ENCODE results near the gene IZUMO4.

DNA sequence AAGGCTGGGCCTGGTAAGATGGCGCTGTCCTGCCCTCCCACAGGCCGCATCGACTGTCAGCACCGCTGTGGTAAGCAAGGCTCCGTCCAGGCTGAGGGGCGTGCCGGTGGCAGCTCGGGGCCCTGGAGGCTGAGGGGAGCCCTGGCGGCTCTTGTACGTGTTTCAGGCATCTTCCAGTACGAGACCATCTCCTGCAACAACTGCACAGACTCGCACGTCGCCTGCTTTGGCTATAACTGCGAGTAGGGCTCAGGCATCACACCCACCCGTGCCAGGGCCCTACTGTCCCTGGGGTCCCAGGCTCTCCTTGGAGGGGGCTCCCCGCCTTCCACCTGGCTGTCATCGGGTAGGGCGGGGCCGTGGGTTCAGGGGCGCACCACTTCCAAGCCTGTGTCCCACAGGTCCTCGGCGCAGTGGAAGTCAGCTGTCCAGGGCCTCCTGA lies 1.2 kb downstream of the IZUMO4 start:
- TF ChIP-seq, protein P1, sequence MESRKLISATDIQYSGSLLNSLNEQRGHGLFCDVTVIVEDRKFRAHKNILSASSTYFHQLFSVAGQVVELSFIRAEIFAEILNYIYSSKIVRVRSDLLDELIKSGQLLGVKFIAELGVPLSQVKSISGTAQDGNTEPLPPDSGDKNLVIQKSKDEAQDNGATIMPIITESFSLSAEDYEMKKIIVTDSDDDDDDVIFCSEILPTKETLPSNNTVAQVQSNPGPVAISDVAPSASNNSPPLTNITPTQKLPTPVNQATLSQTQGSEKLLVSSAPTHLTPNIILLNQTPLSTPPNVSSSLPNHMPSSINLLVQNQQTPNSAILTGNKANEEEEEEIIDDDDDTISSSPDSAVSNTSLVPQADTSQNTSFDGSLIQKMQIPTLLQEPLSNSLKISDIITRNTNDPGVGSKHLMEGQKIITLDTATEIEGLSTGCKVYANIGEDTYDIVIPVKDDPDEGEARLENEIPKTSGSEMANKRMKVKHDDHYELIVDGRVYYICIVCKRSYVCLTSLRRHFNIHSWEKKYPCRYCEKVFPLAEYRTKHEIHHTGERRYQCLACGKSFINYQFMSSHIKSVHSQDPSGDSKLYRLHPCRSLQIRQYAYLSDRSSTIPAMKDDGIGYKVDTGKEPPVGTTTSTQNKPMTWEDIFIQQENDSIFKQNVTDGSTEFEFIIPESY (IDR thresholded peaks at IDR 0.05) = no peak
- TF ChIP-seq GABPA (IDR thresholded peaks at IDR 0.05 in 1 of 2, conservative IDR thresholded peaks at IDR 0.05 in 1 of 2) (no peak), NR2F2 (IDR thresholded peaks at IDR 0.05) (no peak), YY1 (IDR thresholded peaks at IDR 0.05) (no peak), SP1 (IDR thresholded peaks at IDR 0.05) (no peak), FOXA1 (IDR thresholded peaks at IDR 0.05) (no peak), RAD21 (IDR thresholded peaks at IDR 0.05) (no peak), EGR1 (IDR thresholded peaks at IDR 0.05; ENCODE audit: low read depth in 2 of 2) (no peak), TAF1 (conservative IDR thresholded peaks at IDR 0.05) (no peak)
- TF ChIP-seq, protein P2, sequence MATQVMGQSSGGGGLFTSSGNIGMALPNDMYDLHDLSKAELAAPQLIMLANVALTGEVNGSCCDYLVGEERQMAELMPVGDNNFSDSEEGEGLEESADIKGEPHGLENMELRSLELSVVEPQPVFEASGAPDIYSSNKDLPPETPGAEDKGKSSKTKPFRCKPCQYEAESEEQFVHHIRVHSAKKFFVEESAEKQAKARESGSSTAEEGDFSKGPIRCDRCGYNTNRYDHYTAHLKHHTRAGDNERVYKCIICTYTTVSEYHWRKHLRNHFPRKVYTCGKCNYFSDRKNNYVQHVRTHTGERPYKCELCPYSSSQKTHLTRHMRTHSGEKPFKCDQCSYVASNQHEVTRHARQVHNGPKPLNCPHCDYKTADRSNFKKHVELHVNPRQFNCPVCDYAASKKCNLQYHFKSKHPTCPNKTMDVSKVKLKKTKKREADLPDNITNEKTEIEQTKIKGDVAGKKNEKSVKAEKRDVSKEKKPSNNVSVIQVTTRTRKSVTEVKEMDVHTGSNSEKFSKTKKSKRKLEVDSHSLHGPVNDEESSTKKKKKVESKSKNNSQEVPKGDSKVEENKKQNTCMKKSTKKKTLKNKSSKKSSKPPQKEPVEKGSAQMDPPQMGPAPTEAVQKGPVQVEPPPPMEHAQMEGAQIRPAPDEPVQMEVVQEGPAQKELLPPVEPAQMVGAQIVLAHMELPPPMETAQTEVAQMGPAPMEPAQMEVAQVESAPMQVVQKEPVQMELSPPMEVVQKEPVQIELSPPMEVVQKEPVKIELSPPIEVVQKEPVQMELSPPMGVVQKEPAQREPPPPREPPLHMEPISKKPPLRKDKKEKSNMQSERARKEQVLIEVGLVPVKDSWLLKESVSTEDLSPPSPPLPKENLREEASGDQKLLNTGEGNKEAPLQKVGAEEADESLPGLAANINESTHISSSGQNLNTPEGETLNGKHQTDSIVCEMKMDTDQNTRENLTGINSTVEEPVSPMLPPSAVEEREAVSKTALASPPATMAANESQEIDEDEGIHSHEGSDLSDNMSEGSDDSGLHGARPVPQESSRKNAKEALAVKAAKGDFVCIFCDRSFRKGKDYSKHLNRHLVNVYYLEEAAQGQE (IDR thresholded peaks at IDR 0.05) = no peak
- TF ChIP-seq, protein P3, sequence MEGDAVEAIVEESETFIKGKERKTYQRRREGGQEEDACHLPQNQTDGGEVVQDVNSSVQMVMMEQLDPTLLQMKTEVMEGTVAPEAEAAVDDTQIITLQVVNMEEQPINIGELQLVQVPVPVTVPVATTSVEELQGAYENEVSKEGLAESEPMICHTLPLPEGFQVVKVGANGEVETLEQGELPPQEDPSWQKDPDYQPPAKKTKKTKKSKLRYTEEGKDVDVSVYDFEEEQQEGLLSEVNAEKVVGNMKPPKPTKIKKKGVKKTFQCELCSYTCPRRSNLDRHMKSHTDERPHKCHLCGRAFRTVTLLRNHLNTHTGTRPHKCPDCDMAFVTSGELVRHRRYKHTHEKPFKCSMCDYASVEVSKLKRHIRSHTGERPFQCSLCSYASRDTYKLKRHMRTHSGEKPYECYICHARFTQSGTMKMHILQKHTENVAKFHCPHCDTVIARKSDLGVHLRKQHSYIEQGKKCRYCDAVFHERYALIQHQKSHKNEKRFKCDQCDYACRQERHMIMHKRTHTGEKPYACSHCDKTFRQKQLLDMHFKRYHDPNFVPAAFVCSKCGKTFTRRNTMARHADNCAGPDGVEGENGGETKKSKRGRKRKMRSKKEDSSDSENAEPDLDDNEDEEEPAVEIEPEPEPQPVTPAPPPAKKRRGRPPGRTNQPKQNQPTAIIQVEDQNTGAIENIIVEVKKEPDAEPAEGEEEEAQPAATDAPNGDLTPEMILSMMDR (IDR thresholded peaks at IDR 0.05; ENCODE audit: low read depth, low read length, missing input control) = no peak
- TF ChIP-seq, protein P4, sequence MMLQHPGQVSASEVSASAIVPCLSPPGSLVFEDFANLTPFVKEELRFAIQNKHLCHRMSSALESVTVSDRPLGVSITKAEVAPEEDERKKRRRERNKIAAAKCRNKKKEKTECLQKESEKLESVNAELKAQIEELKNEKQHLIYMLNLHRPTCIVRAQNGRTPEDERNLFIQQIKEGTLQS (IDR thresholded peaks at IDR 0.05) = no peak
- TF ChIP-seq, protein P5, sequence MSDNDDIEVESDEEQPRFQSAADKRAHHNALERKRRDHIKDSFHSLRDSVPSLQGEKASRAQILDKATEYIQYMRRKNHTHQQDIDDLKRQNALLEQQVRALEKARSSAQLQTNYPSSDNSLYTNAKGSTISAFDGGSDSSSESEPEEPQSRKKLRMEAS (IDR thresholded peaks at IDR 0.05) = no peak

Measured in liver (tissue), 3 donors.